Neural progenitor cell (in vitro differentiated cells): ENCODE measurements around the gene RNF115.
"Not testable (repeated sequence)": the region's sequence is repeated elsewhere in the genome, so short reads cannot be mapped to it uniquely, and the experiment has no call there.

Experiments
- CTCF ChIP-seq: fragments of 200-600 bp; sonication (generic); IDR thresholded peaks from 2 replicates; pipeline ENCODE4 v1.5.1; 2017; ENCODE audit warnings: antibody characterized with exemption, mild to moderate bottlenecking
- EZH2 ChIP-seq: fragments of 200-600 bp; sonication (generic); IDR thresholded peaks from 2 replicates; pipeline ENCODE4 v1.6.1; 2017; ENCODE audit warnings: antibody characterized with exemption, mild to moderate bottlenecking, moderate library complexity
- EZH2phosphoT487 ChIP-seq: fragments of 200-600 bp; sonication (generic); IDR thresholded peaks from 2 replicates; pipeline ENCODE4 v1.6.1; 2017; ENCODE audit warnings: antibody characterized with exemption

GRCh38 chr1:145791860-145792259 lies 32.0 kb downstream of the RNF115 start:
- not testable (repeated sequence) for TF ChIP-seq CTCF, EZH2, EZH2phosphoT487
